Neural cell (in vitro differentiated cells): ENCODE results near the gene CNTN4.
A peak's percentile ranks its signal among the peaks of the same experiment; 100 is the strongest.

ENCODE experiments used
- CTCF ChIP-seq: fragments of 450-650 bp; IDR thresholded peaks from 2 replicates; pipeline ENCODE4 v1.5.1; 2014; ENCODE audit warnings: antibody characterized with exemption, mild to moderate bottlenecking, moderate library complexity; ENCODE audit not compliant: poor library complexity, severe bottlenecking
- EZH2 ChIP-seq: fragments of 200-600, 300-800 bp; shearing (Covaris generic), sonication (generic); IDR thresholded peaks from 2 replicates; pipeline ENCODE4 v1.6.1; 2014; ENCODE audit warnings: antibody characterized with exemption, low read length, borderline replicate concordance, mild to moderate bottlenecking; ENCODE audit not compliant: insufficient read depth, poor library complexity, severe bottlenecking
- POLR2AphosphoS5 ChIP-seq: IDR thresholded peaks from 2 replicates; pipeline ENCODE4 v1.6.1; 2012
- RAD21 ChIP-seq: fragments of 450-650 bp; conservative IDR thresholded peaks from 2 replicates; pipeline ENCODE4 v1.6.1; 2014; ENCODE audit warnings: antibody characterized with exemption, mild to moderate bottlenecking, moderate library complexity
- REST ChIP-seq: IDR thresholded peaks from 2 replicates; pipeline ENCODE4 v1.6.1; 2012; ENCODE audit warnings: borderline replicate concordance
- SMC3 ChIP-seq: fragments of 450-650 bp; conservative IDR thresholded peaks from 2 replicates; pipeline ENCODE4 v1.6.1; 2014; ENCODE audit warnings: antibody characterized with exemption, mild to moderate bottlenecking, moderate library complexity; ENCODE audit not compliant: poor library complexity
- TAF1 ChIP-seq: IDR thresholded peaks from 2 replicates; pipeline ENCODE4 v1.6.1; 2012; ENCODE audit warnings: low read depth

- TF ChIP-seq CTCF = peak; percentile 46
- peak; percentile 36 for TF ChIP-seq RAD21
- no peak for TF ChIP-seq TAF1
- TF ChIP-seq EZH2 = no peak
- TF ChIP-seq SMC3 = no peak
- peak; percentile 53 for TF ChIP-seq POLR2AphosphoS5
- no peak for TF ChIP-seq REST
Measured at GRCh38 chr3:2523281-2523836, 424.7 kb downstream of the CNTN4 start.
